BLaER1 (cell line): ENCODE measurements around the gene ARHGEF11.

ENCODE experiments used
- H3K27ac ChIP-seq: shearing (Covaris generic); formaldehyde crosslinking; 2 replicates; pipeline ENCODE4 v1.8.1; 2022
- H3K27me3 ChIP-seq: shearing (Covaris generic); formaldehyde crosslinking; 2 replicates; pipeline ENCODE4 v1.8.1; 2022
- H3K36me3 ChIP-seq: shearing (Covaris generic); formaldehyde crosslinking; 2 replicates; pipeline ENCODE4 v1.8.1; 2022
- H3K4me1 ChIP-seq: shearing (Covaris generic); formaldehyde crosslinking; 2 replicates; pipeline ENCODE4 v1.8.1; 2022
- H3K4me2 ChIP-seq: shearing (Covaris generic); formaldehyde crosslinking; 2 replicates; pipeline ENCODE4 v1.8.1; 2022
- H3K4me3 ChIP-seq: shearing (Covaris generic); formaldehyde crosslinking; 2 replicates; pipeline ENCODE4 v1.8.1; 2022
- H3K9ac ChIP-seq: shearing (Covaris generic); formaldehyde crosslinking; 2 replicates; pipeline ENCODE4 v1.8.1; 2022
- H3K9me3 ChIP-seq: shearing (Covaris generic); formaldehyde crosslinking; 2 replicates; pipeline ENCODE4 v1.8.1; 2022
- H4K20me1 ChIP-seq: shearing (Covaris generic); formaldehyde crosslinking; 2 replicates; pipeline ENCODE4 v1.8.1; 2022
- Cebpa-rat ChIP-seq: shearing (Covaris generic); IDR thresholded peaks from 2 replicates; pipeline ENCODE4 v1.8.1; 2022

Gene ARHGEF11

DNA sequence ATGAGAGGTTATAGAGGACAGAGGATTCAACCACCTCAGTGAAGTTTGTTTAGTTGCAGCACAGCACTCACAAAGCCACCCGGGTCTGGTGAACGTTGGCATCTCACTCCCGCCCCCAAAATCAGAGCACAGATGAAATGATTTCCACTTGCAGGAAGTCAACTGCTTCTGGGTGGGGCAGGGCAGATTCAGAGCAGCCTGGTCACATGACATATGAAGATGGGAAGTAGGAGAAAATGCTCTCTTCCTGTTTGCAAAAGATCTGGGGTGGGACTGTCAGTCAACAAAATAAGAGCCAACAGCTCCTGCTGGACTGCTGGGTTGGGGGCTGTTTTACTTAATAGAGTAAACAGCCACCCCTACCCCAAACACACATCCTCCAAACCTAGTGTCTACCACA lies 81.9 kb downstream of the ARHGEF11 start:
- Histone ChIP-seq H3K27ac (peak overlapping the region; percentile 68), H4K20me1 (0 out of 2 replicates have a peak, but pooled peaks cover 14% of the 10 kb centered on the region), H3K27me3 (no peaks in the 10 kb centered on the region), H3K36me3 (peaks cover 44% of the 10 kb centered on the region), H3K4me1 (peaks cover 61% of the 10 kb centered on the region), H3K4me3 (peak overlapping the region; percentile 65), H3K9ac (peak overlapping the region; percentile 75), H3K4me2 (peak overlapping the region; percentile 94), H3K9me3 (no peaks in the 10 kb centered on the region)
- TF ChIP-seq Cebpa-rat: no peak

DNA sequence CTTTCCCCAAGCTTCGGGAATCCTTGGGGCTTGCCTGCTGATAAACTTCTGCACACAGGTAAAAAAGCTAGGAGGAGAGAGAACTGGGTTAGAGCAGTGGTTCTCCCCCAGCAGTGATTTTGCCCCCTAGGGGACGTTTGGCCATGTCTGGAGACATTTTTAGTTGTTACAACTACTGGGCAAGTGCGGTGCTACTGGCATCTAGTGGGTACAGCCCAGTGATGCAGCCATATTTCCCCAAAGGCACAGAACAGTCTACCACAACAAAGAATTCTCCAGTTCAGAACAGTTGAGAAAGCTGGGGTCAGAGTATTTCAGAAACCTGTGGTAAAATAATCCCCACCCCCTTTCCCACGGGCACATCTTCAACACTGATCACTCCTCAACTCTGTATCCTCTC lies 83.8 kb downstream of the ARHGEF11 start:
- Histone ChIP-seq H3K27ac (peak overlapping the region; percentile 68; the same call in 1 of the 2 replicates), H3K4me2 (peak overlapping the region; percentile 94), H3K9ac (no peak overlapping the region; the same call in 1 of the 2 replicates), H3K4me3 (peak overlapping the region; percentile 65), H3K4me1 (peaks cover 64% of the 10 kb centered on the region), H3K27me3 (no peaks in the 10 kb centered on the region), H4K20me1 (0 out of 2 replicates have a peak, but pooled peaks cover 14% of the 10 kb centered on the region), H3K9me3 (no peaks in the 10 kb centered on the region), H3K36me3 (peaks cover 48% of the 10 kb centered on the region)
- 0 out of 2 replicates have a peak, but pooled peaks have one; percentile 43 for TF ChIP-seq Cebpa-rat

DNA sequence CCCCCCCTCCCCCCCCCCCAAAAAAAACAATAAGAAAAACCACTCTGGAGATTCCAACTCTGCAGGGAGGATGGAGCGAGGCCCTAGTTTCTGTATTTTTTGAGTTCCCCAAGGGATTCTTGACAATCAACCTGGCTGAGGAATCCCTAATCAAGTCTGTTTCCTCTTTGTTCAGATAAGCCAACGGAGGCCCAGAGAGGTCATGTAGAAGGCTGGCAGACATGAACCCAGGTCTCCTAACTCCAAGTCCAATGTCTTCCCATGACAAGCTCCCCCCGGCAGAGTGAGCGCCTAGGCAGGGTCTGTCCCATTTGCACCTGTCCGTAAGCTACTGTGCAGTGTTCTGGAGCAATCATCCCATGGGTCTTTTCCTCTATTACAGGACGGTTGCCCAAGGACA lies 85.6 kb downstream of the ARHGEF11 start:
- H3K36me3 ChIP-seq: peaks cover 60% of the 10 kb centered on the region
- 0 out of 2 replicates have a peak, but pooled peaks cover 14% of the 10 kb centered on the region for H4K20me1 ChIP-seq

DNA sequence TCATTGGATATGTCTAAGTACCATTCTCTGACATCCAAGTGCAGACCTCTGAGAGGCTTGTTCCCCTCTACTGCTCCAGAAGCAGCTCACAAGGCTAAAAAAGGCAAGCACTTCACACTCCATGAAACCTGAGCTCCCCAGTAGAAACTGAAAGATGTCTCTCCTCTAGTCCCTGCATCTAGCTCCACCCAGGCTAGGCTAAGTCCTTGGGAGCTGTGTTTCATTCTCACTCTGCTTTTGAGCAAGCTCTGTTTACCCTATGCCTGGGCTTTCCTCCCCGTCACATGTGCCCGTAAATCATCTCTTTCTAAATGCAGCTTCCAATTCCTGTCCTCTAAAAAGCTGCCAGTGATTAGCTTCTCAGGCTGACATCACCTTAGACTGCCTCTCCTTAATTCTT lies 86.1 kb downstream of the ARHGEF11 start:
- H3K4me1 ChIP-seq: peaks cover 61% of the 10 kb centered on the region
- H3K4me3 ChIP-seq: no peak overlapping the region
- 0 out of 2 replicates have a peak, but pooled peaks cover 14% of the 10 kb centered on the region for H4K20me1 ChIP-seq
- no peak overlapping the region for H3K9ac ChIP-seq
- no peak overlapping the region for H3K27ac ChIP-seq
- peaks cover 65% of the 10 kb centered on the region for H3K36me3 ChIP-seq
- H3K9me3 ChIP-seq: no peaks in the 10 kb centered on the region
- H3K27me3 ChIP-seq: no peaks in the 10 kb centered on the region
- peak overlapping the region; percentile 94 for H3K4me2 ChIP-seq
- TF ChIP-seq Cebpa-rat: no peak

More for the DNA sequence above, 85.6 kb downstream of the ARHGEF11 start:
- Histone ChIP-seq H3K9ac (no peak overlapping the region; the same call in 1 of the 2 replicates), H3K9me3 (no peaks in the 10 kb centered on the region), H3K27ac (no peak overlapping the region), H3K4me3 (no peak overlapping the region), H3K4me2 (peak overlapping the region; percentile 94), H3K4me1 (peaks cover 64% of the 10 kb centered on the region), H3K27me3 (no peaks in the 10 kb centered on the region)
- TF ChIP-seq Cebpa-rat: no peak

DNA sequence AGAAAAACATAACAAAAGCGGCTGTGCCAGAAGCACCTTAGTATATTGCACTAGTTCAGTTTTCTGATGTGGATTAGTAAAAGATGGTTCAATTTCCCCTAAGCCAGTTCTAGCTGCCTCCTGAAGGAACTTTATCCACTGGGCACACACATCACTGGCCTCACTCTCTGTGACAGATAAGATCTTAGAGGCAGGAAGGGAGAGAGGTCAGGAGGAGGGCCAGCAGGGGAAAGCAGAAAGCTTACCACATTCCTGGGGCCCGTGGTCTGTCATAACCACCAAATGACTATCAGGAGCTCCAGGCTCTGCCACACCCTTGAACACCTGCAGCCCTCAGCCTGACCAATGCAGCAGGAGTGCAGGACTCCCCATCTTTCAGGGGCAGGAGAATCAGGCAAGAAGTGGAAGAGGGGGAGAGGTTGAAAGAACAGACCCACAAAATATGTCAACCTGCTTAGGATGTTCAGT lies 87.3 kb downstream of the ARHGEF11 start:
- no peaks in the 10 kb centered on the region for H3K27me3 ChIP-seq
- 0 out of 2 replicates have a peak, but pooled peaks cover 14% of the 10 kb centered on the region for H4K20me1 ChIP-seq
- TF ChIP-seq Cebpa-rat: no peak
- no peak overlapping the region for H3K4me2 ChIP-seq
- peaks cover 75% of the 10 kb centered on the region for H3K36me3 ChIP-seq
- H3K4me1 ChIP-seq: peaks cover 50% of the 10 kb centered on the region
- no peak overlapping the region for H3K27ac ChIP-seq
- H3K9ac ChIP-seq: no peak overlapping the region
- no peak overlapping the region for H3K4me3 ChIP-seq
- no peaks in the 10 kb centered on the region for H3K9me3 ChIP-seq

DNA sequence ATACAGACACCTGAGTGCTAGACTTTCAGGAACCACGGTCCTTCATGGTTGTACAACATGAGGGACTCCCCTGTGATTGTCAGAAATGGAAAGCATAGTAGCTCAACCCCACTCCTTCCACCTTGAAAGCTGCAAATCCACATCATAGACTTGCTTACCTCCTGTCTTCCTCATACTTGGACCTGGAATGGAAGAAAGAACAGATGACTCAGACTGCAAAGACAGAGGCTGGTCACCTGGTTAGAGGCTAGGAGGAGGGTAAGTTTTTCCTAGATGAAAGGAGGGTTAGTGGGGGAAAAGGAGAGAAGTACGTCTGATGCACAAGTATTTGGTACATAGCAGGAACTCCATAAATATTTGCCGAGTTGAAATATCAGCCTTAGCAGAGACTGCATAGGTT lies 87.9 kb downstream of the ARHGEF11 start:
- Histone ChIP-seq H4K20me1 (0 out of 2 replicates have a peak, but pooled peaks cover 14% of the 10 kb centered on the region), H3K4me3 (no peak overlapping the region), H3K9ac (no peak overlapping the region), H3K27ac (no peak overlapping the region), H3K9me3 (no peaks in the 10 kb centered on the region), H3K4me2 (no peak overlapping the region), H3K36me3 (peaks cover 81% of the 10 kb centered on the region), H3K4me1 (peaks cover 43% of the 10 kb centered on the region), H3K27me3 (no peaks in the 10 kb centered on the region)
- no peak for TF ChIP-seq Cebpa-rat

DNA sequence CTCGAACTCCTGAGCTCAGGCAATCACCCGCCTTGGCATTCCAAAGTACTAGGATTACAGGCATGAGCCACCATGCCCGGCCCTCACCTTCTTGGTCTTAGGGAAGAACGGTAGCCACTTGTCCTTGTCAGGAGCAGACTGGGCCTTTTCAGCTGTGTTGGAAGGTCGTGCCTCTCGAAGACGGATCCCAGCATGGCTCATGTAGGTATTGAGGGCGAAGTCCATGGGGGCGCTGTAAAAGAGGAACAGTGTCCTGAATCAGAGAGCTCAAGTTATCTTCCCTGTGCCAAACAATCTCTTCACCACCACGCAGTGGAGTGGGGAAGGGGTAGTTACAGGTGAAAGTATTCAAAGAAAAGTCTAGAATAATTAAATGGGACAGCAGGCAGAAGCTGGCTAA lies 89.2 kb downstream of the ARHGEF11 start:
- H3K4me2 ChIP-seq: no peak overlapping the region
- TF ChIP-seq Cebpa-rat: no peak
- H3K4me3 ChIP-seq: no peak overlapping the region
- 0 out of 2 replicates have a peak, but pooled peaks cover 12% of the 10 kb centered on the region for H4K20me1 ChIP-seq
- H3K27me3 ChIP-seq: no peaks in the 10 kb centered on the region
- H3K9ac ChIP-seq: no peak overlapping the region
- H3K27ac ChIP-seq: no peak overlapping the region
- H3K4me1 ChIP-seq: peaks cover 30% of the 10 kb centered on the region
- no peaks in the 10 kb centered on the region for H3K9me3 ChIP-seq
- H3K36me3 ChIP-seq: peaks cover 91% of the 10 kb centered on the region

DNA sequence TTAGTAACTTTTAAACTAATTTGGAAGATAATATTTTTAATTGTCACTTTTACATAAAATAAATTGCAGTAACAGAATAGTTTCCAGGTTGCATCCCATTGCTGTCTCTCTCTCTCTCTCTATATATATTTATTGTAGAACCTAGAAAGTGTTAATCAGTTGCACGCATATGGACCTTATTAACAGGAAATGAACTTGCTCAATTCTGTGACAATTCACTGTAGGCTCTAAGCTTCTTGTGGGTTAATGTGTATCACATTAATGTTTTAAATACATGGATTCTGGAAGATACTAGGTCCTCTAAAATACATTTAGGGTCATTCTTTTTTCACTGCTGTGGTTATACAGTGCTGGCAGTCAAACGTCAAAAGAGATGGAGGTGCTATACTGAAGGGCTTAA lies 92.0 kb downstream of the ARHGEF11 start:
- peaks cover 3% of the 10 kb centered on the region; the same call in 1 of the 2 replicates for H3K4me1 ChIP-seq
- H3K4me3 ChIP-seq: no peak overlapping the region
- peaks cover 98% of the 10 kb centered on the region for H3K36me3 ChIP-seq
- H3K9ac ChIP-seq: no peak overlapping the region
- H3K4me2 ChIP-seq: no peak overlapping the region
- H4K20me1 ChIP-seq: no peaks in the 10 kb centered on the region
- no peak for TF ChIP-seq Cebpa-rat
- H3K9me3 ChIP-seq: no peaks in the 10 kb centered on the region
- no peaks in the 10 kb centered on the region for H3K27me3 ChIP-seq
- no peak overlapping the region for H3K27ac ChIP-seq

DNA sequence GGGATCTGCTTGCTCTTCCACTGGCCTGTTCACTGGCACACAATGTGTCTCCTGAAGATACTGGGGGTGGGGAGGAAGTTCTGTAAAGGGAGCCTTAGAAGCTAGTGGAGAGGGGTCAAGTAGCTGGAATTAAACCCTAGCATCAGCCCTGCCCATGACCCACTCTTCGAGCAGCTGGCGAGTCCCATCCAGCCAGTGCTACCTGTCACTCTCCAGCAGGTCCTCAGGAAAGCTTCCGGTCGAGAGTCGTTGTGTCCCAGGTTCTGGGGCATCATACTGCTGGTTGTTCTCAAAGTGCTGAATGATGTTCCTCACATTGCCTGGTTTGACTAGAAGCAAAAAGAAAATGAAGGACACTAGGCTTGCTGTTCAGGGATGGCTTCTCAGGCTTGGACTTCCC lies 94.2 kb downstream of the ARHGEF11 start:
- Histone ChIP-seq H4K20me1 (no peaks in the 10 kb centered on the region), H3K4me1 (no peaks in the 10 kb centered on the region), H3K4me3 (no peak overlapping the region), H3K36me3 (peaks cover 98% of the 10 kb centered on the region), H3K9ac (no peak overlapping the region), H3K27ac (no peak overlapping the region), H3K27me3 (no peaks in the 10 kb centered on the region), H3K4me2 (no peak overlapping the region), H3K9me3 (no peaks in the 10 kb centered on the region)
- TF ChIP-seq Cebpa-rat: no peak

DNA sequence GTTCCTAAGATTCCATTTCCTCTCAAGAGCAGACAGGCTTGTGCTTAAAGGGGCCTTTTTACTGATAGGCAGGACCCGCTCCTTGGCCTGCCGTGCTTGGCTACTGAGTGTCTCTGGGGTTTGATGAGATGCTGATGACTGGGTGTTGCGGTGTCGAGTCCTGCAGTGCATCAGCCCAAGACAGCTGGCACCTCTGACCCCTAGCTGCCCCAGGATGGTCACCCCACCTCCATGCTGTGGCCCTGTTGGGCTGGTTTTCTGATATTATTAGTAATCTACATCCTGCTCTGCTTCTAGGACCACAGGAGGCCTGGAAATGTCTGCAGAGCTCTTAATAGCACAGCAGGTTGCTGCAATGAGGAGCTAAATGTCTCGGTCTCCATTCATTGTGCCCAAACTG lies 96.4 kb downstream of the ARHGEF11 start:
- Histone ChIP-seq H3K27me3 (no peaks in the 10 kb centered on the region), H3K4me3 (no peak overlapping the region), H3K36me3 (peaks cover 98% of the 10 kb centered on the region), H3K27ac (no peak overlapping the region), H3K4me1 (no peaks in the 10 kb centered on the region), H3K4me2 (no peak overlapping the region), H3K9ac (no peak overlapping the region), H3K9me3 (no peaks in the 10 kb centered on the region), H4K20me1 (no peaks in the 10 kb centered on the region)
- TF ChIP-seq Cebpa-rat: no peak
